AG09309 (cell line): ENCODE measurements around the gene EEIG1.

Experiments
- DNase-seq: peaks from one replicate; pipeline ENCODE4 v3.0.0-alpha.2; 2010; ENCODE audit warnings: low read depth
- H3K4me3 ChIP-seq: 2 replicates; pipeline ENCODE4 v1.5.1; 2011; ENCODE audit warnings: mild to moderate bottlenecking, low read depth, low read length, moderate library complexity; ENCODE audit not compliant: control insufficient read depth
- TF ChIP-seq, protein P1 (sequence below): IDR thresholded peaks from 2 replicates; pipeline ENCODE4 v1.5.1; 2011; ENCODE audit warnings: mild to moderate bottlenecking, low read depth, low read length, inconsistent platforms; ENCODE audit not compliant: insufficient read depth, control insufficient read depth; ENCODE audit errors: missing control alignments

Gene EEIG1

DNA sequence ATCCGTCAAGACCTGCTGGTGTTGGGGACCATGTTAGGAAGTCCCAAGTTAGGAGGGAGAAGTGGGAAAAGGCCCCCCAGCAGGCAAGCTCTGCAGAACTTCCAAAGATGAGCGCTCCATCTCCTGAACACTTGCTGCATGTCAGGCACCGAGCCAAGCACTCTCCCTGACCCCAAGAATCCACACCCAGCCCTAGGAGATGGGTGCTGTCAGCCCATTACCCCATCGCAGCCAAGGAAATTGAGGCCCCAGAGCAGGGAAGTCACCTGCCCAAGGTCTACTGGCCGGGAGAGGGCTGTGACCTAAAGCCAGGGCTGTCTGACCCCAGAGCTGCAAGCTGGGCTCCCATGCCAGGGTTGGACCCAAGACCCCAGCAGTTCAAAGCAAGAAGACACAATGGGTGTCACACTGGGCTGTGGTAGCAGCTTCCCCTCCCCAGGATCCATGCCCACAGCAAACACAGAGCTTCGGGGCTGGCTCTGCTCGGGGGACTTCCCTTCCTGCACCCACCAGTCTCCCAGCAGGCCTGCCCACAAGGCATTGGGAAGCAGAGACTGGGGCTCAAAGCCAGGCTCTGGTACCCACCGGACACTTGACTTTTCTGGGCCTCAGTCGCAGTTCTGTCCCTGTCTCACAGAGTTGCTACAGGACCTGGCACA, 13.5 kb downstream of the EEIG1 start:
- no peak overlapping the region for H3K4me3 ChIP-seq
- TF ChIP-seq, protein P1, sequence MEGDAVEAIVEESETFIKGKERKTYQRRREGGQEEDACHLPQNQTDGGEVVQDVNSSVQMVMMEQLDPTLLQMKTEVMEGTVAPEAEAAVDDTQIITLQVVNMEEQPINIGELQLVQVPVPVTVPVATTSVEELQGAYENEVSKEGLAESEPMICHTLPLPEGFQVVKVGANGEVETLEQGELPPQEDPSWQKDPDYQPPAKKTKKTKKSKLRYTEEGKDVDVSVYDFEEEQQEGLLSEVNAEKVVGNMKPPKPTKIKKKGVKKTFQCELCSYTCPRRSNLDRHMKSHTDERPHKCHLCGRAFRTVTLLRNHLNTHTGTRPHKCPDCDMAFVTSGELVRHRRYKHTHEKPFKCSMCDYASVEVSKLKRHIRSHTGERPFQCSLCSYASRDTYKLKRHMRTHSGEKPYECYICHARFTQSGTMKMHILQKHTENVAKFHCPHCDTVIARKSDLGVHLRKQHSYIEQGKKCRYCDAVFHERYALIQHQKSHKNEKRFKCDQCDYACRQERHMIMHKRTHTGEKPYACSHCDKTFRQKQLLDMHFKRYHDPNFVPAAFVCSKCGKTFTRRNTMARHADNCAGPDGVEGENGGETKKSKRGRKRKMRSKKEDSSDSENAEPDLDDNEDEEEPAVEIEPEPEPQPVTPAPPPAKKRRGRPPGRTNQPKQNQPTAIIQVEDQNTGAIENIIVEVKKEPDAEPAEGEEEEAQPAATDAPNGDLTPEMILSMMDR = no peak
- DNase-seq = no peak

DNA sequence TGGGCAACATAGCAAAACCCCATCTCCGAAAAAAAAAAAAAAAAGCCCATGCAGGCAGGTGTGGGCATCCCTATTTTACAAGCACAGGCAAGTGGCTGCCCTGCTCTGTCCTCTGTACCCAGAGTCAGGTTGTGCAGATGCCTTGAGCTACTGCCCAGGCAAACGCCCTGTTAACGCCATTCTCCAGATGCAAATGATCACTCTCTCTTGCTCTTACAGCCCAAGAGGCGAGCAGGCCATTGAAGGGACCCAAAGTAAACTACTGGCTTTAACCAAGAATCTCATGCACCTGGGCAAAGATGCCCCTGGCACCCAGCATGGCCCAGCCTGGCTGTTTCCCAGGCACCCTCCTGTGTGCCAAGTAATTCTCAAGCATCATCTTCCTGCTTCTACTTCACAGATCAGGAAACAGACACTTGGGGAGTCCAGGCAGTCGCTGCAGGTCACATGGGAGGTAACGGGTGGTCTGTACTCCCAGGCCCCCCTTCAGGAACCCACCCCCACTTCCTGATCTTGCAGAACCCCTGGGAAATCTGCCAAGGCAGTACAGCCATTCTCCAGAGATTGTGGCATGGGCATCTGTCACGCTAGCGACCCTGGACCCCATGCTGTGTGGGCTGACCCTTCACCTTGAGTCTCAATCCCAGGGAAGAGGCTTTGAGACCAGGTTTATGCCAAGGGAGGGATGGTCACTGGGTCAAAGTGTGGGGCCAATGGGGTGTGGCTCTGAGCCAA, 14.2 kb downstream of the EEIG1 start:
- H3K4me3 ChIP-seq = no peak overlapping the region
- no peak for DNase-seq
- TF ChIP-seq, protein P1 = no peak

DNA sequence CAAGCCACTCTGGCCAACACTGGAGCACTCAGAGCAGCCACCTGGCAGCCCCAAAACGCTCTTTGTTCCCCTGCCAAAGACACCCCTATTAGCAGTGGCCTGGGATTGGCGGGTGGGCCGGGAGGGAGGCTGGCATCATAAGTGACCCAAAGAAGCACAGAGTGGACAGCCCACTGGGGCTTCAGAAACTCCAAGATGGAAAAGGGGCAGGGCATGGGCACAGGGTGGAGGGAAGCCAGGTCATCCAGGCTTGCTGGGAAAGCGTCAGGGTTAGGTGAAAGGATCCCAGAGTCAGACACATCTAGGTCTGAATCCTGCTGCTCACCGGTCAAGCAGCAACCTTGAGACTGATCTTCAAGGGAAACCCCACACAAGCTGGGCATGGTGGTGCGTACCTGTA, 14.8 kb downstream of the EEIG1 start:
- TF ChIP-seq, protein P1 = no peak
- DNase-seq = no peak
- no peak overlapping the region for H3K4me3 ChIP-seq

DNA sequence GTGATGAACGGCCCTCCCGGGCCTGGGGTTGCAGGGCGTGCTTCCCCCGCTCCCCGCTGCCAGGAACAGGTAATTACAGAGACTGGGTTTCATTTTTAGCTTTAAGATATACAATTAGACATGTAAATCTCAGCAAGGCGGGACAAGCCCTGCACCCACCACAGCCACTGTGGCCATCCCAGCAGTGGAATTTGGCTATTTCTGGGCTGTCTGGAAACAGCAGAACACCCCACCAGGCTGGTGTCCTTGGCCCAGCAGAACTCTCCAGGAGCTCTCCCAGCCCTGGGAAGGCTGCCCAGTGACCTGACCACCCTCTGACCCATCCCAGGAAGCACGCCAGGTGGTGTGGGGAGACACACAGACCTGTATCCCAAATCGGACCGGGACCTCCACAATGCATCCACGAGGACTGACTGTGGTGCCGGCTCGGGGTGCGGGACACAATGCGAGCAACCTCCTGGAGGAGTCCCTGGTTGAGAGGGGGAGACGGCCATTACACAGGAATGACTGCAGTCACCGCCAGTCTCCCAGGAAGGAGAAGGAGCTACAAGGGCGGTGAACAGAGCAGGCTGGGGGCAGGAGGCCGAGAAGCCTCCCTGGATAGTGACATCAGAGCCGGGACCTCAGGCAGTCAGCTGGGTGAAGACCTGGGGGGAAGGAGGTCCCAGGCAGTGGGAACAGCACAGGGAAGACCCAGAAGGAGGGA, 17.3 kb downstream of the EEIG1 start:
- no peak overlapping the region for H3K4me3 ChIP-seq
- DNase-seq = no peak
- TF ChIP-seq, protein P1 = no peak

DNA sequence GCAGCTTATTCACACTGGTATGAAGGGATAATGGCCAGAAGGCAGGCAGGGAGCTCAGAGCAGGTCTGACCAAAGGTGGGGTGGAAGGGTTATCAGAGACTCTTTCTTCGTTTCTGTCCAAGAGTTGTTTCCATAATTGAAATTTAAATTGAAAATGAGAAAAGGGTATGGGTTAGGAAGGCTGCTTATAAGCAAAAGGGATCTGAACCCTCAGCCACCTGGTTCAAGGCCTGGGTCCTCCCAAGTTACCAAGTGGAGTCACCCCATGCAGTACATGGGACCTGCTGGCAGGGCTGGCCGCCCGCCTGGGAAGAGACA, 17.8 kb downstream of the EEIG1 start:
- H3K4me3 ChIP-seq = no peak overlapping the region
- TF ChIP-seq, protein P1 = no peak
- no peak for DNase-seq

DNA sequence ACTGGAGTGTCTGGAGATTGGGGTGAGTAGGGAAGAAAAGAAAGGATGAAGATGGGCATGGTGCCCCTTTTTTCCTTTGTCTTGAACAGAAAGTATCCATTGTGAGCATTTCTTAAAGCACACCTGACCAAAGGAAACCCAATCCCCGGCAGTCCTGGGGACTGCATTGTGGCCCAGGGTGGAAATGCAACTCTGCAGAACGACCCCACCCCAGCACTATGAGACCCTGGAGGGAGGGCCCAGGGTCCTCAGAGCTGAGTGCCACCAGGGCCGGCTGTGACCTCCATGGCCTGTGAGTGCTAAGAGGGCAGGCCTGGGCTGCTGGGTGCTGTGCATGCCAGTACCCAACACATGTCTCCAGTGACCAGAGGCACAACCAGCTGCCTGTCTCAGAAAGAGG, 18.5 kb downstream of the EEIG1 start:
- TF ChIP-seq, protein P1 = no peak
- no peak overlapping the region for H3K4me3 ChIP-seq

More for the DNA sequence above, 18.5 kb downstream of the EEIG1 start:
- no peak for DNase-seq
